Measurements from ENCODE around the gene FAM135A. TPM values are rescaled to one million over a fixed set of nuclear protein-coding genes. Genes with fewer than 3 reads are reported as not detected.

FAM135A gene
- total RNA-seq (ENCODE audit: unreplicated experiment), result 22.3 TPM
- long read RNA-seq, result 0 reads

DNA sequence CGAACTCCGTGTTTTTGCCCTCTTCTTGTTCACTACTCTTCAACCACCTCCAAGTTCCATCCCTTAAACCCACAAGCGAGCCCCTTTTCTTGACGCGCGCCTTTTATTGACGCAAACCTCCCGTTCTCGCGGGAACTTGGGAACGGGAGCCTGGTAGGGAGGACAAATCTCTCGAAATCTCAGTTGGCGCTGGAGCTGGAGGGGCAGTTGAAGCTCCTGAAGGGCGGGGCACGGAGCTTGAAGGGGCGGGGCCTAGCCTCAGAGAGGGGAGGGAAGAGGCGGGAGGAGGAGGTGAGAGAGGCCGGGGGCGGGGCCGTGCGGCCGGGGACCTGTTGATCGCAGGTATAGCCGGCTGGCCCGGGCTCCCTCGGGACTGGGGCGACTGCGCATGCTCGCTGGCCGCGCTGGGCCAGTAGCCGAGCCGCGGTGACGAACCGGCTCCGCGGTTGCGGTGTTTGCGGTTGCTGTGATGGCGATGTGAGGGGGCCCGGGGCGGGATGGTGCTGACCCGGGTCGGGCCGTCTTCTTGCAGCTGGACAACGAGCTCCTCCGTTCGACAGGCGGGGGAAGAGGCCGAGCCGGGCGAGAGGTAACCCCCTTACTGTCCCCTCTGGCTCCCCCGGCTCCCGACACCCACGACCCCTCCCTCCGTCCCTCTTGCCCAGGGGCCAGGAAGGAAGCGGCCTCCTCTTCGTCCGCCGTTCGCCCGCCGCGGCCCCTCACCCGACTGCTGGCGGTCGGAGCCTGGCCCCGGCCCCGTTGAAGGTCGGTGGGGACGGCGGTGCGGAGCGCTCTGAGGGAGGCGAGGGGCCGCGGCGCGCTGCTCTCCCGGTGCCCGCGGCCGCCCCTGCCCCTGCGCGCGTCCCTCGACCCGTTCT, at the start of gene FAM135A:
Gene FAM135A, plus strand, starts transcription at position 395 of the 878 bp plus-strand sequence. CDS start 14,835 bp downstream, outside the sequence.
- Mint-ChIP-seq H3K27ac (ENCODE audit: unreplicated experiment) (peak within 1 kb of the TSS; percentile 96), H3K27me3 (ENCODE audit: unreplicated experiment) (peaks cover 6% of the 10 kb centered on the region), H3K4me3 (ENCODE audit: unreplicated experiment) (peak within 1 kb of the TSS; percentile 100), H3K36me3 (ENCODE audit: unreplicated experiment) (peaks cover 4% of the 10 kb centered on the region), H3K9me3 (ENCODE audit: unreplicated experiment) (peaks cover 11% of the 10 kb centered on the region), H3K4me1 (ENCODE audit: low read depth, unreplicated experiment) (peaks cover 6% of the 10 kb centered on the region)
- TF ChIP-seq, protein P1, sequence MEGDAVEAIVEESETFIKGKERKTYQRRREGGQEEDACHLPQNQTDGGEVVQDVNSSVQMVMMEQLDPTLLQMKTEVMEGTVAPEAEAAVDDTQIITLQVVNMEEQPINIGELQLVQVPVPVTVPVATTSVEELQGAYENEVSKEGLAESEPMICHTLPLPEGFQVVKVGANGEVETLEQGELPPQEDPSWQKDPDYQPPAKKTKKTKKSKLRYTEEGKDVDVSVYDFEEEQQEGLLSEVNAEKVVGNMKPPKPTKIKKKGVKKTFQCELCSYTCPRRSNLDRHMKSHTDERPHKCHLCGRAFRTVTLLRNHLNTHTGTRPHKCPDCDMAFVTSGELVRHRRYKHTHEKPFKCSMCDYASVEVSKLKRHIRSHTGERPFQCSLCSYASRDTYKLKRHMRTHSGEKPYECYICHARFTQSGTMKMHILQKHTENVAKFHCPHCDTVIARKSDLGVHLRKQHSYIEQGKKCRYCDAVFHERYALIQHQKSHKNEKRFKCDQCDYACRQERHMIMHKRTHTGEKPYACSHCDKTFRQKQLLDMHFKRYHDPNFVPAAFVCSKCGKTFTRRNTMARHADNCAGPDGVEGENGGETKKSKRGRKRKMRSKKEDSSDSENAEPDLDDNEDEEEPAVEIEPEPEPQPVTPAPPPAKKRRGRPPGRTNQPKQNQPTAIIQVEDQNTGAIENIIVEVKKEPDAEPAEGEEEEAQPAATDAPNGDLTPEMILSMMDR (IDR thresholded peaks at IDR 0.05; ENCODE audit: partially characterized antibody, unreplicated experiment), result no peak
- peak; percentile 100 for DNase-seq

DNA sequence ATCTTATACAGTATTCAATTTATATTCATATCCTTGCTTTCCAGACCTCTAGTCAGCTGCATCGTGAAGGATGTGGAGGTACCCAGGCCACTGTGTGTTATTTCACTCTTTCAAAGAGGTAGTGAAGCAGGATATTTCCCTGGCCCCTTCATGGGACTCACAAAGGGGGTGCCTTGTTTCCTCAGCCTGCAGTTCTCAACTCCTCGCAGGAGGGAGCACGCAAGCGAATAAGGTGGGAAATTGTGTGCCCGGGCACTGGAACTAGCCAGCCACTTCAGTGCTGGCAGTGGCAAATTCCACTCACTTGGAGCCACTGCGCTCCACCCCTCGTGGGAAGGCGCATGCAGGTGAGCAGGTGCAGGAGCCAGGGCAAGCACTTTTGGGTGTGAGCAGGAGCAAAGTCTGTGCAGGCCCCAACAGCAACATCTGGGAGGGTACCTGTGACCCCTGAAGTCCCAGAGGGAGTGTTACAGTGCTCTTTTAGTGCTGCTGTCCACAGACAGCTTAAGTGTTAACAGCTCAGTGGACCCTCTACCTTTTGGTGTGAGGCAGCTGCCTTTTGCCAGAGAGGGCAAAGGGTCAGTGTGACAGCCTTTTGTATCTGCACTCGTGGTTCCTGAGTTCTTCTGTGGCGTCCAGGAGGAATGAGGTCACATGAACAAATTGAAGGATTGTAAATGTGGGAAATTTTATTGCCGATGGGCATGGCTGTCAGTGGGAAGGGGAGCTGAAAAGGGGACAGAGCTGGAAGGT, 49.4 kb upstream of the FAM135A start:
- no peak for DNase-seq
- Mint-ChIP-seq H3K4me1 (ENCODE audit: low read depth, unreplicated experiment) (no peaks in the 10 kb centered on the region), H3K36me3 (ENCODE audit: unreplicated experiment) (no peaks in the 10 kb centered on the region), H3K27ac (ENCODE audit: unreplicated experiment) (no peak overlapping the region), H3K27me3 (ENCODE audit: unreplicated experiment) (no peaks in the 10 kb centered on the region), H3K4me3 (ENCODE audit: unreplicated experiment) (no peak overlapping the region), H3K9me3 (ENCODE audit: unreplicated experiment) (peaks cover 2% of the 10 kb centered on the region)
- TF ChIP-seq, protein P1 (IDR thresholded peaks at IDR 0.05; ENCODE audit: partially characterized antibody, unreplicated experiment), result no peak

DNA sequence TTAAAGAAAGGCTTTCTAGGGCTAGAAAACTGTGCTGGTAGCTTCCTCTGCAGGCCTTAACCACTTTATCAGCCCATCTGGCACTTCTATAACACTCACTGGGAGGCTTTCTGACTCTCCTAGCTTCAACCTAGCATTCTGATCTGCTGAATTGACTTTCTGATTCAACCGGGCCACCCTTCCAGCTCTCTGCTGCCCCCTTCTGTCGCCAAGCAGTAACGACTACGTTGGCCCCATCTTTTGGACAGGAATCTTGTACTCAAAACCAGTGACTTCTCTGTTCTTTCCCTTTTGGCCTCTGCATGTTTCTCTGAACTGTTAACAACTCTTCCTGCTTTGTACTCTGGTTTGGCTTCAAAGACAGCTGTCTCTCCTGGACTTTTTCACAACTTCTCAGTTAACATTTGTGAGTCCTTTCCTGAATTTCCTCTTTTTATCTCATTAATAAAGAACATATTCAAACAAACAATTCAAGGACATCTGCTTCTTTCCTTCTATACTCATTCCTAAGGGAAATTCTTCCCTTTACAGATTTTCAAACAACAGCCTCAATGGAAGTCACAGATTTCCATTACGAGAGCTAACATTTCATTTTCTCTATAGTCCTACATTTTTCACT, 43.9 kb upstream of the FAM135A start:
- no peak overlapping the region for H3K4me3 Mint-ChIP-seq (ENCODE audit: unreplicated experiment)
- DNase-seq, result peak; percentile 80
- H3K36me3 Mint-ChIP-seq (ENCODE audit: unreplicated experiment), result no peaks in the 10 kb centered on the region
- H3K4me1 Mint-ChIP-seq (ENCODE audit: low read depth, unreplicated experiment), result peaks cover 7% of the 10 kb centered on the region
- peaks cover 2% of the 10 kb centered on the region for H3K9me3 Mint-ChIP-seq (ENCODE audit: unreplicated experiment)
- H3K27ac Mint-ChIP-seq (ENCODE audit: unreplicated experiment), result no peak overlapping the region
- TF ChIP-seq, protein P1 (IDR thresholded peaks at IDR 0.05; ENCODE audit: partially characterized antibody, unreplicated experiment), result peak; percentile 94
- H3K27me3 Mint-ChIP-seq (ENCODE audit: unreplicated experiment), result no peaks in the 10 kb centered on the region

DNA sequence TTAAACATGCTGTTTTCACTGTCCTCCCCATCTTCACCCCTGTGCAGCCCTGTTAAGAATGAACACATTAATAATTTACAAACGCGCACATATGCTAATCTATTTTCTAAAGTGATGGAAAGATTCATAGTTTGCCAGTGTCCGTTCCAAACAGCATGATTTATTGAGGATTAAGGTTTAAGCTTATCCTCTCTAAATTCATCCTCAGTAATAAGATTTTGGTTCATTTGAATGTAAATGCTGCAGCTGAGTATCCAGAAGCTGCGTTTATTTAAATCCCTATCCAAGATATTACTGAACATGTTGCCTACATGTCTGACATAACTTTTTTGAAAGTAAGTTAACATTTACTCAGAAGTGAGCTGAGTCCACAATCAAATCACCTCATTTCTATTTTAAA, 42.8 kb upstream of the FAM135A start:
- Mint-ChIP-seq H3K27me3 (ENCODE audit: unreplicated experiment) (no peaks in the 10 kb centered on the region), H3K4me1 (ENCODE audit: low read depth, unreplicated experiment) (peaks cover 7% of the 10 kb centered on the region), H3K36me3 (ENCODE audit: unreplicated experiment) (no peaks in the 10 kb centered on the region), H3K9me3 (ENCODE audit: unreplicated experiment) (peaks cover 2% of the 10 kb centered on the region), H3K27ac (ENCODE audit: unreplicated experiment) (peak overlapping the region; percentile 24), H3K4me3 (ENCODE audit: unreplicated experiment) (no peak overlapping the region)
- TF ChIP-seq, protein P1 (IDR thresholded peaks at IDR 0.05; ENCODE audit: partially characterized antibody, unreplicated experiment), result no peak
- DNase-seq, result no peak
